Cardiac septum (tissue), 1 donor: Measurements from ENCODE around the gene MRPL1. TPM values are rescaled to one million over a fixed set of nuclear protein-coding genes. Genes with fewer than 3 reads are reported as not detected.

ENCODE experiments used
- total RNA-seq: library from RNA; stranded (reverse); fragmentation: NEBNext Ultra II Directional; extraction: Animal tissue kit (Norgen Biotek cat#: 25700); gene quantifications from one replicate; pipeline ENCODE4 v1.2.1, GENCODE V29; 2021
- donor health status: DM: no; HTN: no; CAD: no.

MRPL1 gene
- total RNA-seq, 1 donor from 2014 or later, result 29.0 TPM

Other genes starting within 250 kb of the MRPL1 start
- 27.2 TPM for gene CNOT6L, start 43.5 kb upstream of the MRPL1 start, total RNA-seq
- gene FRAS1, start 194.5 kb downstream of the MRPL1 start, total RNA-seq, result 4.2 TPM